HG03025 (cell line): ENCODE measurements around the gene STOML2.

ENCODE experiments used
- ATAC-seq: cut with Tn5 transposase; IDR thresholded peaks from one replicate; pipeline ENCODE4 v1.9.1; 2021; ENCODE audit warnings: mild to moderate bottlenecking, moderate library complexity; ENCODE audit not compliant: unreplicated experiment, low FRiP score

Gene STOML2

DNA sequence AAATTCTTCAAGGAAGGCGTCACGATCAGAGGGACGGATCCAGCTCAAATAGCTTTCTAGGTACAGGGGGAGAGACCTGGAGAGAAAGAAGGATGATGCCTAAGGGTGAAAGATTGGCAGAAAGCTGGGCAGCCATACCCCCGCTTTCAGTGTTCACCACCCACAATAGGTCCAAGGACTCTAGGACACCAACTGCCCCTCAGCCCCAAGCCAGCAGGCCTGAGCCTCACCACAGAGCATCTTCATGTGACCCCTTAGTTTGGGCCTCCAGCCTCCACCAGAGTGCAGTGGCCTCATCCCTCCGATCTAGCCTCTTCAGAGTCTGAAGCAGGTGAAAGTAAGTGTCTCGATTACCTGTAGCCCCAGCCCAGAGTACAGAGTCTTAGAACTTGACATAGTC is 28.8 kb downstream of the STOML2 start:
- no peak for ATAC-seq

DNA sequence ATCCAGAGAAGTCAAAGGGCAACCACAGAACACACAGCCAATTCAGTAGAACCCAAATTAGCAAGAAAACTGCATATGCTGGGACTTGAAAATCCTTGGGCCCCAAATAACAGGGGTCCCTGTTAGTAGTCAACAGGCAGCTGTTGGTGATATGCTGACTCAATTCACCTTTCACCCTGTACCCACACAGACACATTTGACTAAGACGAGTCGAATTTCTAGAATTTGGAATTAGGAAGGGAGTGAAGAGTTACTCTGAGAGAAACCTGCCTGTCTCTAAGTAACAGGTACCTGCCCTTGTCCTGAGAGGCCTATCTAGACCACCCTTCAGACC is 29.7 kb downstream of the STOML2 start:
- ATAC-seq = no peak

DNA sequence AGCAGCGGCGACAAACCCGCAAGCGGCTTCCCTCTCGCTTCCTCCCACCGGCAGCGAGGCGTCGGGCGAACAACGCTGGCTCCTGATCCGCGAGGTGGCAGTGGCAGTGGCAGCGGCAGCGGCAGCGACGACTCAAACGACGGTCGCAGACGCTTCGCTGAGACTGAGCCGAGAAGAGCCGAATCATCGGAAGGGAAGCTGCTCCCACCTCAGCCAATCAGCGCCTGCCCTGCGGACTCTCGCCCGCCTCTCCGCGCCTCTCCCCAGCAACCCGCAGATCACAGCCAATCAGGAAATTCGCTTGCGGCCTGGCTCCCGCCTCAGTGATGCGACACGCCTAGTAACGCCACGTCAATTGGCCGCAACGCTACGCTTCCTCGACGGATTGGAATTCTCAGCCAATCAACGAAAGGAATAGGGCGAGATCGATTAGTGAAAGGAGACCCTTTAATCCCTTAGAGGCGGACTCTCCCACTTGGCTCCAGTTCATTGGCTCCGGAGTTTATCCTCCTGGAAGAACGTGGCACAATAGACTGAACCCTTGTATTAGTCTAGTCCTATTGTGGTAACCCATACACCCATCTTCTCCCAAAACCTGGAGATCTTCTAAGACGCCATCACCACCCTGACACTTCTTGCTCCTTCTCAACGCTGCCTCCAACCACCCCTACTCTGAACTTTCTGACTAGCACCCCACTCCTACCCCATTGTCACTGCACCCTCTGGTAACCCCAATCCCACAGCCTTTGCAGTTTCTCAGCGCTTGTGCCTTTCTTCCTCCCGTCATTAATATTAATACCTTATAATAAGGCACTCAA is 30.3 kb downstream of the STOML2 start, which contains the start of gene VCP:
VCP (minus strand) TSS at position 165 of the 818 bp plus-strand sequence. CDS start 272 bp downstream, outside the sequence.
- peak; percentile 87 for ATAC-seq

DNA sequence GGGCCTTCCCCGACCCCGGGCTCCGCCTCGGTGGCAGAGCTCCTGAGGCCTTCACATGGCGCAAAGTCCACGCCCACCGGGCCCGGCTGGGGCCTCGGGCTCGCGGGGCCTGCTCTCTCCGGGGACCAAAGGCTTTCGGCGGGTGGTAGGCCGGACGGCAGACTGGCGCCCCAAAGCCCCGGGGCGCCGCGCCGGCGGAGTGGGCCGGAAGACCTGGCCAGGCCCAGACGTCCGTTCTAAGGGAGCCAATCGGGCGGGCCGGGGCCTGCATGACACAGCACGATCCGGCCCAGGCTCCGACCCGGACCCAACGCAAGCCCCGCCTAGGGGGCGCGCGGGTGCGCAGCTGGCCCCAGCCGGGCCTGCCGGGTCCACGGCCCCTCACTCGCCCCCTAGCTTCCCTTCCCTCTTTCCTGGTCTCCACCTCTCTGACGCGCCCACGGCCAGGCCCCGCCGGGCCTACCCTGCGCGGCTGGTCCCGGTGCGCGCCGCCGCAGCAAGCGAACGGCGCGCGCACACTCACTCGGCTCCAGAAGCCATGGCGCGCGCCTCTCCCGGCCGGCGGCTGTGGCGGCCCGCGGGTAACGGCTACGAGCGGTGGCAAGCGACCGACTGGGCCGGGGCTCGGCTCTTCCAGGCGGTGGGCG is 31.0 kb downstream of the STOML2 start:
- ATAC-seq = peak; percentile 45

- no peak for ATAC-seq
Observed at GRCh38 chr9:35070823-35071813, 31.8 kb downstream of the STOML2 start.

DNA sequence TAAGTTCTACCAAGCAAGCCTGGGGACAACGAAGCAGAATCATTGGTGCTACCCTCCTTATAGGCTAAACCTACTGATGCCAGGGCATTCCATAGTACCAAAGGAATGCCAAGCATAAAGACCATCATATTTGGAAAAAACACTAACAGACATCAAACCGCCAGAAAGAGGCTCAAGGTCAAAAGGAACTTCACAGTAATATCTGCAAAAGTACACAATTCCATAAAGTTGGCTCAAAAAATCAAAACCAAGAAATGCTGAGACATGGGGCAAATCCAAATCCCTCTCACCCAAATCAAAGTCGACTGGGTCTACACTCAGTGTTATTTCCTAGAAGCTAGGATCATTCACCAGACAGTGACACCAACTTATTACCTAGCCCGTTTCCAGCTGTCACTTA is 33.9 kb downstream of the STOML2 start:
- no peak for ATAC-seq

DNA sequence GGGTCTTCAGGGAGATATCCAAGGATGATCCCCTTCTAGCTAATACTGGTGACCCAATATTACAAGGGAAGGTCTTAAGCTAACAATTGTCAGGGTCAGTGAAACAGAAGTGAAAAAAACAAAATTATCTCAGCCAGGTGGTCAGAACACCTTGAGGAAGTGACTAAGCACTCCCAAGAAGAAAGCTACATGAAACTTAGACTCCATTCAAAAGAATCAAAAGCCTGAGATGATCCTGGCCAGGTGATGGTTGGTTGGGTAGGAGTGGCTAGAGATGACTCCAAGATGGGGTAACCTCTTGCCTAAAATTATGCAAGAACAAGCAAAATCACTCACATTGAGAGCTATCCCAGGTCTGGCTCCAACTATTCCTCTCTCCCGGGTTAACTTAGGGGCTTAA is 35.9 kb downstream of the STOML2 start:
- ATAC-seq = no peak

- ATAC-seq = no peak
Observed at GRCh38 chr9:35060548-35061207, 42.3 kb downstream of the STOML2 start.

GRCh38 chr9:35059438-35059837 is 43.5 kb downstream of the STOML2 start:
- ATAC-seq = no peak

GRCh38 chr9:35057271-35057620 is 45.7 kb downstream of the STOML2 start:
- ATAC-seq = no peak

GRCh38 chr9:35056571-35057270 is 46.2 kb downstream of the STOML2 start:
- no peak for ATAC-seq

- no peak for ATAC-seq
Observed at GRCh38 chr9:35054871-35055644, 47.9 kb downstream of the STOML2 start.

DNA sequence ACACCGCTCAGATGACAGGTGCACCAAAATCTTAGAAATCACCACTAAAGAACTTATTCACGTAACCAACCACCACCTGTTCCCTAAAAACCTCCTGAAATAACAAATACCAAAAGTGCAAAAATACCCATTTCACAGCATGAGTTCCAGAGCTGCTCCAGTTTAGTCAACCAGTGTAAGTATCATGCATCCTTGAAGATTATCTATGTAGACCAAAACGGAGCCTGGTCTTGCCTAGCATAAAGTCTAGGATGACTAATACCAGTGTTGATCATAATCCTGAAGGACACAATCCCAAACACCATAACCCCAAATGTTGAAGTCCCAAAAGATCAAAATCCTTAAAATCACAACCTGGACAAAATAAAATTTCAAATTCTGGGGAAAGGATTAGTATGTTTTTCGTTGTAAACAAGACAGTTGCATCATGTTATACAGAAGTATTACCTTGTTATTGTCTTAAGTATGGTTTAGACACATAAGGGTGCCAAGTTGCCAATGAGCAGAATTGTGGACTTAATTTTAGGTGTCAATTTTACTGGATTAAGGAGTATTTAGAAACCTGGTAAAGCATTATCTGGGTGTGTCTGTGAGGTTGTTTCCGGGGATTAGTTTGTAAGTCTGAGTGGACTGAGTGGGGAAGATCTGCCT is 48.6 kb downstream of the STOML2 start:
- no peak for ATAC-seq

GRCh38 chr9:35051069-35051967 is 51.6 kb downstream of the STOML2 start:
- ATAC-seq = no peak
